PC-3 (cell line): ENCODE data around the gene MGMT. TPM values are rescaled to one million over a fixed set of nuclear protein-coding genes. Genes with fewer than 3 reads are reported as not detected.

Experiments
- ATAC-seq: fragments of 200-7000 bp; cut with Tn5 transposase; 2 replicates; pipeline ENCODE4 v1.9.1; 2020; ENCODE audit warnings: mild to moderate bottlenecking, moderate library complexity
- BruUV-seq: library from RNA; stranded (reverse); fragments of 400-500 nt; replicated peaks from 2 replicates; lab custom pipeline; 2021; lab: Mats Ljungman, UMichigan
- CTCF ChIA-PET: fragments of 300-600 bp; sonication (Branson Sonifier 250); formaldehyde crosslinking; loops from one replicate; lab custom pipeline; 2022; ENCODE audit warnings: antibody characterized with exemption; lab: Charles Lee
- POLR2A ChIA-PET: fragments of 300-600 bp; sonication (Branson Sonifier 250); formaldehyde crosslinking; loops from one replicate; lab custom pipeline; 2022; ENCODE audit warnings: antibody characterized with exemption; ENCODE audit not compliant: unreplicated experiment; lab: Charles Lee
- DNase-seq: peaks from one replicate; pipeline ENCODE4 v3.0.0-alpha.2; 2015
- H2AFZ ChIP-seq: fragments of 300-600 bp; sonication (generic); 2 replicates; pipeline ENCODE4 v1.6.0; 2016; ENCODE audit warnings: antibody characterized with exemption, low read length
- H3F3A ChIP-seq: fragments of 300-600 bp; sonication (generic); one replicate; pipeline ENCODE4 v1.6.0; 2017; ENCODE audit warnings: antibody characterized with exemption, low read length, control low read depth, mild to moderate bottlenecking; ENCODE audit not compliant: unreplicated experiment
- H3K27ac ChIP-seq: fragments of 300-600 bp; sonication (generic); 2 replicates; pipeline ENCODE4 v1.5.1; 2016; ENCODE audit warnings: mild to moderate bottlenecking, low read length
- H3K27me3 ChIP-seq: fragments of 300-600 bp; sonication (generic); 2 replicates; pipeline ENCODE4 v1.6.1; 2016; ENCODE audit warnings: low read length, mixed read lengths
- H3K36me3 ChIP-seq: fragments of 300-600 bp; sonication (generic); 2 replicates; pipeline ENCODE4 v1.6.1; 2016; ENCODE audit warnings: low read depth, mixed run types, low read length, mixed read lengths
- H3K4me1 ChIP-seq: fragments of 300-600 bp; sonication (generic); 2 replicates; pipeline ENCODE4 v1.5.1; 2016; ENCODE audit warnings: low read length; ENCODE audit not compliant: insufficient read depth
- H3K4me2 ChIP-seq: fragments of 300-600 bp; sonication (generic); 2 replicates; pipeline ENCODE4 v1.6.0; 2016; ENCODE audit warnings: low read length
- H3K4me3 ChIP-seq: fragments of 300-600 bp; sonication (generic); 2 replicates; pipeline ENCODE4 v1.5.1; 2016; ENCODE audit warnings: mild to moderate bottlenecking, low read length, mixed read lengths
- H3K79me2 ChIP-seq: fragments of 300-600 bp; sonication (generic); 2 replicates; pipeline ENCODE4 v1.6.1; 2017; ENCODE audit warnings: low read length, mixed read lengths
- H3K9ac ChIP-seq: fragments of 300-600 bp; sonication (generic); 2 replicates; pipeline ENCODE4 v1.6.0; 2016; ENCODE audit warnings: mild to moderate bottlenecking, low read length
- H3K9me2 ChIP-seq: fragments of 300-600 bp; sonication (generic); replicated peaks from 2 replicates; pipeline ENCODE4 v1.6.1; 2016; ENCODE audit warnings: mixed run types, low read length, mixed read lengths
- H3K9me3 ChIP-seq: fragments of 300-600 bp; sonication (generic); 2 replicates; pipeline ENCODE4 v1.6.1; 2016; ENCODE audit warnings: low read length, mixed read lengths
- H4K20me1 ChIP-seq: fragments of 300-600 bp; sonication (generic); 2 replicates; pipeline ENCODE4 v1.6.1; 2016; ENCODE audit warnings: low read length, mixed read lengths
- CTCF ChIP-seq: fragments of 300-600 bp; sonication (generic); conservative IDR thresholded peaks from 2 replicates; pipeline ENCODE4 v1.5.1; 2017; ENCODE audit warnings: antibody characterized with exemption, low read depth, mild to moderate bottlenecking, low read length
- EZH2 ChIP-seq: fragments of 300-600 bp; sonication (generic); IDR thresholded peaks from one replicate; pipeline ENCODE4 v1.6.1; 2017; ENCODE audit warnings: antibody characterized with exemption, mild to moderate bottlenecking, low read length; ENCODE audit not compliant: unreplicated experiment
- EZH2phosphoT487 ChIP-seq: fragments of 300-600 bp; sonication (generic); IDR thresholded peaks from 2 replicates; pipeline ENCODE4 v1.6.1; 2018; ENCODE audit warnings: mild to moderate bottlenecking, antibody characterized with exemption, low read length, borderline replicate concordance
- intact Hi-C: fragments of 100-400 bp; cut with micrococcal nuclease; formaldehyde crosslinking; loops from 2 replicates; pipeline ENCODE4 v1.9.0; 2023
- total RNA-seq: library from RNA; depleted of rRNA; stranded (reverse); fragments of >200 nt; gene quantifications from 2 replicates; pipeline ENCODE4 v1.2.3, GENCODE V29; 2014

Gene MGMT
- total RNA-seq, 1 experiment from 2014 or later, result 19.8 TPM

GRCh38 chr10:129542589-129542988 is 75.5 kb downstream of the MGMT start:
- no peaks in the 10 kb centered on the region for H3F3A ChIP-seq
- intact Hi-C loops, result no loop called here
- no peak overlapping the region for H3K27ac ChIP-seq
- H3K9ac ChIP-seq, result no peak overlapping the region
- no TSS peak for BruUV-seq
- no peak overlapping the region for H2AFZ ChIP-seq
- H3K4me1 ChIP-seq, result peaks cover 10% of the 10 kb centered on the region
- no peaks in the 10 kb centered on the region for H3K36me3 ChIP-seq
- TF ChIP-seq CTCF (no peak), EZH2 (no peak), EZH2phosphoT487 (no peak)
- H3K27me3 ChIP-seq, result no peaks in the 10 kb centered on the region
- no peaks in the 10 kb centered on the region for H4K20me1 ChIP-seq
- no peak overlapping the region for H3K4me3 ChIP-seq
- no peaks in the 10 kb centered on the region for H3K9me3 ChIP-seq
- DNase-seq, result no peak
- CTCF ChIA-PET, result no interaction called here
- no peaks in the 10 kb centered on the region for H3K9me2 ChIP-seq
- POLR2A ChIA-PET, result no interaction called here
- no peak for ATAC-seq
- no peaks in the 10 kb centered on the region for H3K79me2 ChIP-seq
- no peak overlapping the region for H3K4me2 ChIP-seq

- no peaks in the 10 kb centered on the region for H3K9me2 ChIP-seq
- H3K27me3 ChIP-seq, result no peaks in the 10 kb centered on the region
- no peak overlapping the region for H3K9ac ChIP-seq
- no peaks in the 10 kb centered on the region for H3K79me2 ChIP-seq
- no peak overlapping the region for H3K4me3 ChIP-seq
- H3K4me1 ChIP-seq, result peaks cover 10% of the 10 kb centered on the region
- no peak overlapping the region for H3K27ac ChIP-seq
- H3K36me3 ChIP-seq, result no peaks in the 10 kb centered on the region
- no peaks in the 10 kb centered on the region for H3F3A ChIP-seq
- ChIA-PET CTCF (no interaction called here), POLR2A (no interaction called here)
- no TSS peak for BruUV-seq
- no peak overlapping the region for H2AFZ ChIP-seq
- ATAC-seq (no peak), DNase-seq (no peak)
- no peak overlapping the region for H3K4me2 ChIP-seq
- H3K9me3 ChIP-seq, result no peaks in the 10 kb centered on the region
- no peak for TF ChIP-seq EZH2phosphoT487
- no peak for TF ChIP-seq CTCF
- no peak for TF ChIP-seq EZH2
- intact Hi-C loops, result no loop called here
- no peaks in the 10 kb centered on the region for H4K20me1 ChIP-seq
These were observed 77.5 kb downstream of the MGMT start for GRCh38 chr10:129544205-129545202.

DNA sequence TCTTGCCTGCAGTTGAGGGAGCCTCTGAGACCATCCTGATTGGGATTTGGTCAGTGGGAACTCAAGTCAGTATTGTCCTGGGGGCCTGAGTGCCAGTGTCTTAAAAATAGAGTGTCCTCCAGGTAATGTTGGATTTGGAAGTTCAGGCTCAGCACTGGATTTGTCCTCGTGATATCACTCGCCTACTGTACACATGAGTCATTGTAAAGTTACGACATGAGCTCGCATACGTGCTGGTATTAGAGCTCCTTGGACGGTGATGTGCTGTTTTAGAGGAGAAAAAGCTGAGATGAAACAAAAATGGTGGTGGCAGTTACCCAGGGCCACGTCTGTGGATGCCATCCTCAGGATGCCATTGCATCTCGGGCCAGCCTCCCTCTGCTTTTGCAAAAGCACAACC is 78.2 kb downstream of the MGMT start:
- no peak overlapping the region for H2AFZ ChIP-seq
- no peak overlapping the region for H3K4me3 ChIP-seq
- H3K4me1 ChIP-seq, result peaks cover 10% of the 10 kb centered on the region
- H3K27ac ChIP-seq, result no peak overlapping the region
- peak; percentile 77 for ATAC-seq
- no peaks in the 10 kb centered on the region for H3K9me3 ChIP-seq
- no peaks in the 10 kb centered on the region for H3K9me2 ChIP-seq
- no peak overlapping the region for H3K9ac ChIP-seq
- CTCF ChIA-PET, result no interaction called here
- DNase-seq, result peak; percentile 63
- POLR2A ChIA-PET, result no interaction called here
- no peaks in the 10 kb centered on the region for H3F3A ChIP-seq
- H3K36me3 ChIP-seq, result no peaks in the 10 kb centered on the region
- TF ChIP-seq EZH2phosphoT487 (no peak), EZH2 (no peak), CTCF (no peak)
- H3K27me3 ChIP-seq, result no peaks in the 10 kb centered on the region
- no TSS peak for BruUV-seq
- H3K4me2 ChIP-seq, result no peak overlapping the region
- no peaks in the 10 kb centered on the region for H4K20me1 ChIP-seq
- H3K79me2 ChIP-seq, result no peaks in the 10 kb centered on the region
- intact Hi-C loops, result no loop called here
